Smooth muscle cell (in vitro differentiated cells): ENCODE data around the gene GASK1A. TPM values are rescaled to one million over a fixed set of nuclear protein-coding genes. Genes with fewer than 3 reads are reported as not detected.

Experiments used
- DNase-seq: peaks from one replicate; lab custom pipeline; 2025; ENCODE audit not compliant: unreplicated experiment; lab: John Stamatoyannopoulos, UW
- H2AFZ ChIP-seq: fragments of 200-600 bp; sonication (generic); 2 replicates; pipeline ENCODE4 v1.6.0; 2016; ENCODE audit warnings: antibody characterized with exemption, low read depth, mild to moderate bottlenecking
- H3F3A ChIP-seq: fragments of 200-600 bp; sonication (generic); 2 replicates; pipeline ENCODE4 v1.6.0; 2017; ENCODE audit warnings: antibody characterized with exemption, low read depth
- H3K27ac ChIP-seq: fragments of 200-600 bp; sonication (generic); 2 replicates; pipeline ENCODE4 v1.5.1; 2016; ENCODE audit warnings: low read depth, mild to moderate bottlenecking
- H3K27me3 ChIP-seq: fragments of 200-600 bp; sonication (generic); 2 replicates; pipeline ENCODE4 v1.6.1; 2016; ENCODE audit warnings: low read depth, mild to moderate bottlenecking
- H3K36me3 ChIP-seq: fragments of 200-600 bp; sonication (generic); 2 replicates; pipeline ENCODE4 v1.5.1; 2016; ENCODE audit warnings: low read depth
- H3K4me1 ChIP-seq: fragments of 200-600 bp; sonication (generic); 2 replicates; pipeline ENCODE4 v1.5.1; 2016; ENCODE audit warnings: low read depth
- H3K4me2 ChIP-seq: fragments of 200-600 bp; sonication (generic); 2 replicates; pipeline ENCODE4 v1.6.0; 2016; ENCODE audit warnings: mild to moderate bottlenecking
- H3K4me3 ChIP-seq: fragments of 200-600 bp; sonication (generic); 2 replicates; pipeline ENCODE4 v1.5.1; 2016; ENCODE audit warnings: mild to moderate bottlenecking
- H3K79me2 ChIP-seq: fragments of 200-600 bp; sonication (generic); 2 replicates; pipeline ENCODE4 v1.6.0; 2016; ENCODE audit warnings: low read depth, mild to moderate bottlenecking
- H3K9ac ChIP-seq: fragments of 200-600 bp; sonication (generic); 2 replicates; pipeline ENCODE4 v1.6.0; 2016; ENCODE audit warnings: low read depth
- H3K9me3 ChIP-seq: fragments of 200-600 bp; sonication (generic); replicated peaks from 2 replicates; pipeline ENCODE4 v1.5.1; 2016; ENCODE audit warnings: low read depth
- H4K20me1 ChIP-seq: fragments of 200-600 bp; sonication (generic); 2 replicates; pipeline ENCODE4 v1.6.0; 2016; ENCODE audit warnings: low read depth
- CTCF ChIP-seq: fragments of 200-600 bp; sonication (generic); IDR thresholded peaks from 2 replicates; pipeline ENCODE4 v1.5.1; 2017; ENCODE audit warnings: borderline replicate concordance, mild to moderate bottlenecking, antibody characterized with exemption; ENCODE audit not compliant: insufficient read depth, poor library complexity, severe bottlenecking
- WGBS: methylation state at CpG from one replicate; pipeline ENCODE4 v1.1.7; 2016; ENCODE audit warnings: low lambda C conversion rate; 5-methylcytosine and 5-hydroxymethylcytosine counted together
- polyA plus RNA-seq: library from polyadenylated mRNA; unstranded; fragments of >200 nt; fragmentation: Nextera tagmentation; extraction: Ambion mirVana; gene quantifications from 2 replicates; pipeline ENCODE4 v1.2.1, GENCODE V29; 2016
- total RNA-seq: library from RNA; depleted of rRNA; stranded (reverse); fragments of >200 nt; gene quantifications from 2 replicates; pipeline ENCODE4 v1.2.3, GENCODE V29; 2014

The GASK1A gene
- total and polyA plus RNA-seq, 2 experiments from 2014 or later = 0.76 TPM; not detected in 1

GRCh38 chr3:42957573-42957972 is 21.5 kb upstream of the GASK1A start:
- no peaks in the 10 kb centered on the region for H4K20me1 ChIP-seq
- no peak for TF ChIP-seq CTCF
- 72% methylated on average over 3 of the region's 3 CpGs for WGBS

GRCh38 chr3:42960282-42960681 is 18.8 kb upstream of the GASK1A start:
- peaks cover 18% of the 10 kb centered on the region for H3K27me3 ChIP-seq
- no peaks in the 10 kb centered on the region for H3K4me1 ChIP-seq
- no peaks in the 10 kb centered on the region for H3F3A ChIP-seq
- no peak for DNase-seq
- TF ChIP-seq CTCF = no peak
- no peaks in the 10 kb centered on the region for H3K36me3 ChIP-seq
- H3K9ac ChIP-seq = no peak overlapping the region
- no peaks in the 10 kb centered on the region for H3K9me3 ChIP-seq
- no peak overlapping the region for H2AFZ ChIP-seq
- H4K20me1 ChIP-seq = no peaks in the 10 kb centered on the region
- H3K27ac ChIP-seq = no peak overlapping the region
- no peak overlapping the region for H3K4me2 ChIP-seq
- H3K4me3 ChIP-seq = no peak overlapping the region
- 70% methylated on average over 5 of the region's 5 CpGs for WGBS
- no peaks in the 10 kb centered on the region for H3K79me2 ChIP-seq

More at GRCh38 chr3:42957573-42957972, 21.5 kb upstream of the GASK1A start:
- Histone ChIP-seq H3K27ac (no peak overlapping the region), H3K27me3 (no peaks in the 10 kb centered on the region), H3K9me3 (no peaks in the 10 kb centered on the region), H3K4me3 (no peak overlapping the region), H3K4me2 (no peak overlapping the region), H3K4me1 (no peaks in the 10 kb centered on the region), H3F3A (no peaks in the 10 kb centered on the region), H3K9ac (no peak overlapping the region), H3K79me2 (no peaks in the 10 kb centered on the region), H3K36me3 (no peaks in the 10 kb centered on the region), H2AFZ (no peak overlapping the region)
- DNase-seq = no peak

- 97% methylated on average over 1 of the region's 1 CpG for WGBS
- Histone ChIP-seq H4K20me1 (no peaks in the 10 kb centered on the region), H3K4me2 (no peak overlapping the region)
These were observed 18.3 kb upstream of the GASK1A start for GRCh38 chr3:42960786-42961185.

More at GRCh38 chr3:42960786-42961185, 18.3 kb upstream of the GASK1A start:
- no peak for TF ChIP-seq CTCF
- DNase-seq = no peak
- Histone ChIP-seq H2AFZ (no peak overlapping the region), H3K4me1 (no peaks in the 10 kb centered on the region), H3K27ac (no peak overlapping the region), H3K79me2 (no peaks in the 10 kb centered on the region), H3K36me3 (no peaks in the 10 kb centered on the region), H3K27me3 (peaks cover 18% of the 10 kb centered on the region), H3K4me3 (no peak overlapping the region), H3K9me3 (no peaks in the 10 kb centered on the region), H3K9ac (no peak overlapping the region), H3F3A (no peaks in the 10 kb centered on the region)
